HepG2 (cell line): ENCODE results near the gene JAM2. TPM values are rescaled to one million over a fixed set of nuclear protein-coding genes. Genes with fewer than 3 reads are reported as not detected.

Source experiments
- ARID2 ChIP-seq: sonication (generic); formaldehyde crosslinking; IDR thresholded peaks from 2 replicates; pipeline ENCODE4 v1.8.1; 2022; ENCODE audit warnings: mild to moderate bottlenecking, missing genetic modification reagents, borderline replicate concordance
- CBX5 ChIP-seq: sonication (generic); formaldehyde crosslinking; IDR thresholded peaks from 2 replicates; pipeline ENCODE4 v1.4.0; 2020; ENCODE audit warnings: missing genetic modification reagents, borderline replicate concordance
- DNMT1 ChIP-seq: sonication (generic); formaldehyde crosslinking; IDR thresholded peaks from 2 replicates; pipeline ENCODE4 v1.5.1; 2020; ENCODE audit warnings: mild to moderate bottlenecking, missing genetic modification reagents
- FOXK1 ChIP-seq: sonication (generic); formaldehyde crosslinking; IDR thresholded peaks from 2 replicates; pipeline ENCODE4 v1.4.0; 2020; ENCODE audit warnings: low read depth, missing genetic modification reagents, borderline replicate concordance
- HOMEZ ChIP-seq: IDR thresholded peaks from 2 replicates; pipeline ENCODE4 v1.6.1; 2016; ENCODE audit warnings: low read depth
- HOXA3 ChIP-seq: sonication (generic); formaldehyde crosslinking; IDR thresholded peaks from 2 replicates; pipeline ENCODE4 v1.5.0; 2020; ENCODE audit warnings: missing genetic modification reagents
- IRF9 ChIP-seq: sonication (generic); formaldehyde crosslinking; IDR thresholded peaks from 2 replicates; pipeline ENCODE4 v1.8.0; 2022; ENCODE audit warnings: missing genetic modification reagents, mild to moderate bottlenecking, borderline replicate concordance
- ISX ChIP-seq: sonication (generic); formaldehyde crosslinking; conservative IDR thresholded peaks from 2 replicates; pipeline ENCODE4 v1.5.0; 2020; ENCODE audit warnings: missing genetic modification reagents
- KDM6A ChIP-seq: IDR thresholded peaks from 2 replicates; pipeline ENCODE4 v1.6.1; 2016; ENCODE audit warnings: low read depth
- MED8 ChIP-seq: sonication (generic); formaldehyde crosslinking; IDR thresholded peaks from 2 replicates; pipeline ENCODE4 v1.8.1; 2023; ENCODE audit warnings: mild to moderate bottlenecking, missing genetic modification reagents; ENCODE audit not compliant: insufficient replicate concordance
- NFIC ChIP-seq: IDR thresholded peaks from 2 replicates; pipeline ENCODE4 v1.6.1; 2012; ENCODE audit warnings: mild to moderate bottlenecking, low read length, inconsistent platforms
- NPAS2 ChIP-seq: sonication (generic); formaldehyde crosslinking; IDR thresholded peaks from 2 replicates; pipeline ENCODE4 v1.8.0; 2022; ENCODE audit warnings: mild to moderate bottlenecking, missing genetic modification reagents, borderline replicate concordance
- NR2C2 ChIP-seq: sonication (generic); formaldehyde crosslinking; IDR thresholded peaks from 2 replicates; pipeline ENCODE4 v1.4.0; 2020; ENCODE audit warnings: missing genetic modification reagents, mild to moderate bottlenecking, moderate library complexity, borderline replicate concordance
- PITX1 ChIP-seq: sonication (generic); formaldehyde crosslinking; IDR thresholded peaks from 2 replicates; pipeline ENCODE4 v1.5.1; 2020; ENCODE audit warnings: mild to moderate bottlenecking, missing genetic modification reagents
- RCOR2 ChIP-seq: IDR thresholded peaks from 2 replicates; pipeline ENCODE4 v1.6.1; 2016; ENCODE audit warnings: missing biosample characterization, missing genetic modification reagents
- SOX6 ChIP-seq, 2 experiments: fragments of 450-650 bp in 1 of 2; sonication (generic) in 1 of 2; formaldehyde crosslinking in 1 of 2; IDR thresholded peaks; 2 replicates each; pipeline versions ENCODE4 v1.4.0 to v1.6.1; 2017 to 2020; ENCODE audit warnings: antibody characterized with exemption in 1 of 2, mild to moderate bottlenecking in 1 of 2, missing genetic modification reagents in 1 of 2
- TBX2 ChIP-seq: sonication (generic); formaldehyde crosslinking; IDR thresholded peaks from 2 replicates; pipeline ENCODE4 v1.5.0; 2020; ENCODE audit warnings: missing genetic modification reagents, mild to moderate bottlenecking, borderline replicate concordance
- THAP7 ChIP-seq: sonication (generic); formaldehyde crosslinking; IDR thresholded peaks from 2 replicates; pipeline ENCODE4 v1.8.1; 2023; ENCODE audit warnings: mild to moderate bottlenecking, missing genetic modification reagents
- TP53 ChIP-seq: sonication (generic); formaldehyde crosslinking; conservative IDR thresholded peaks from 2 replicates; pipeline ENCODE4 v1.4.0; 2020; ENCODE audit warnings: missing genetic modification reagents
- ZFP36L1 ChIP-seq: sonication (generic); formaldehyde crosslinking; IDR thresholded peaks from 2 replicates; pipeline ENCODE4 v1.8.0; 2022; ENCODE audit warnings: mild to moderate bottlenecking, missing genetic modification reagents, moderate library complexity
- ZNF264 ChIP-seq: sonication (generic); formaldehyde crosslinking; IDR thresholded peaks from 2 replicates; pipeline ENCODE4 v1.4.0; 2020; ENCODE audit warnings: missing genetic modification reagents
- ZNF558 ChIP-seq: sonication (generic); formaldehyde crosslinking; IDR thresholded peaks from 2 replicates; pipeline ENCODE4 v1.9.0; 2022; ENCODE audit warnings: mild to moderate bottlenecking, missing genetic modification reagents, borderline replicate concordance
- ZNF749 ChIP-seq: sonication (generic); formaldehyde crosslinking; IDR thresholded peaks from 2 replicates; pipeline ENCODE4 v1.8.0; 2022; ENCODE audit warnings: mild to moderate bottlenecking, missing genetic modification reagents, moderate library complexity, borderline replicate concordance
- ZNF768 ChIP-seq: sonication (generic); formaldehyde crosslinking; IDR thresholded peaks from 2 replicates; pipeline ENCODE4 v1.4.0; 2020; ENCODE audit warnings: missing genetic modification reagents
- ZNF839 ChIP-seq: sonication (generic); formaldehyde crosslinking; IDR thresholded peaks from 2 replicates; pipeline ENCODE4 v1.4.0; 2020; ENCODE audit warnings: missing genetic modification reagents, mild to moderate bottlenecking, borderline replicate concordance
- polyA plus RNA-seq, 8 experiments: library from polyadenylated mRNA; depleted of rRNA in 3 of 8; stranded (reverse) in 7 of 8; unstranded in 1 of 8; fragments of >200 nt; fragmentation: Illumina TruSeq in 4 of 8; extraction: Trizol in 4 of 8; gene quantifications; 2 replicates each; pipeline versions ENCODE4 v1.2.1 to v1.2.3, GENCODE V29; 2011 to 2016; ENCODE audit warnings: low read depth in 4 of 8, missing spikeins in 1 of 8, mixed read lengths in 1 of 8; ENCODE audit not compliant: insufficient read depth in 1 of 8
- total RNA-seq, 5 experiments: library from RNA; depleted of rRNA; stranded (reverse); fragments of >200 nt; fragmentation: Illumina TruSeq; extraction: Trizol; gene quantifications; 2 replicates each; pipeline ENCODE4 v1.2.3, GENCODE V29; 2016; ENCODE audit warnings: low read depth in 1 of 5
- TF ChIP-seq, protein P1 (sequence below): sonication (generic); formaldehyde crosslinking; IDR thresholded peaks from 2 replicates; pipeline ENCODE4 v1.4.0; 2020; ENCODE audit warnings: mild to moderate bottlenecking, missing genetic modification reagents

JAM2 gene
- total and polyA plus RNA-seq, 2 of the 13 experiments (the other 11 are each of a cell fraction or from before 2014, with no cell fraction given), result 0.07 TPM; not detected in 1

- TF ChIP-seq SOX6 (IDR thresholded peaks at IDR 0.05) (no peak), SOX6 (CRISPR knock-in tag; IDR thresholded peaks at IDR 0.05) (peak; percentile 76), NPAS2 (CRISPR knock-in tag) (no peak), KDM6A (no peak), RCOR2 (CRISPR knock-in tag) (no peak), FOXK1 (CRISPR knock-in tag) (peak; percentile 94), PITX1 (CRISPR knock-in tag) (peak; percentile 79), NR2C2 (CRISPR knock-in tag) (peak; percentile 96), ARID2 (CRISPR knock-in tag) (no peak), HOMEZ (CRISPR knock-in tag) (0 out of 2 replicates have a peak, but pooled peaks have one; percentile 42), ZNF749 (CRISPR knock-in tag) (peak; percentile 81; the same call in 1 of the 2 replicates), THAP7 (no peak), ZNF768 (CRISPR knock-in tag) (peak; percentile 89), ZNF264 (CRISPR knock-in tag) (peak; percentile 79), DNMT1 (CRISPR knock-in tag) (0 out of 2 replicates have a peak, but pooled peaks have one; percentile 32), ZNF558 (CRISPR knock-in tag) (no peak), ZNF839 (CRISPR knock-in tag) (peak; percentile 92; the same call in 1 of the 2 replicates), CBX5 (CRISPR knock-in tag) (peak; percentile 99), TP53 (0 out of 2 replicates have a peak, but pooled peaks have one; percentile 42), HOXA3 (peak; percentile 94), MED8 (CRISPR knock-in tag) (peak; percentile 99), NFIC (no peak), ZFP36L1 (CRISPR knock-in tag) (peak; percentile 52; the same call in 1 of the 2 replicates), ISX (CRISPR knock-in tag) (no peak), TBX2 (CRISPR knock-in tag) (peak; percentile 50; the same call in 1 of the 2 replicates), IRF9 (CRISPR knock-in tag) (peak; percentile 94)
- TF ChIP-seq, protein P1, sequence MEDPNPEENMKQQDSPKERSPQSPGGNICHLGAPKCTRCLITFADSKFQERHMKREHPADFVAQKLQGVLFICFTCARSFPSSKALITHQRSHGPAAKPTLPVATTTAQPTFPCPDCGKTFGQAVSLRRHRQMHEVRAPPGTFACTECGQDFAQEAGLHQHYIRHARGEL (CRISPR knock-in tag), result peak; percentile 81; the same call in 1 of the 2 replicates
These were observed 31.7 kb upstream of the JAM2 start, which contains the start of gene MRPL39 (continued) for GRCh38 chr21:25607151-25608043.
